Astrocyte (in vitro differentiated cells and primary cell): ENCODE results near the gene SMG5. TPM values are rescaled to one million over a fixed set of nuclear protein-coding genes. Genes with fewer than 3 reads are reported as not detected.

ENCODE experiments used
- DNase-seq: peaks from one replicate; pipeline ENCODE4 v3.0.0-alpha.2; 2010; ENCODE audit warnings: low read depth
- FAIRE-seq: peaks from 2 replicates; lab custom pipeline; 2011; peaks lifted over from hg19 to GRCh38; lab: Jason Lieb, UNC
- H2AFZ ChIP-seq: 2 replicates; pipeline ENCODE4 v1.6.0; 2012; ENCODE audit warnings: low read depth, low read length, inconsistent platforms
- H3K27ac ChIP-seq: 2 replicates; pipeline ENCODE4 v1.5.1; 2011; ENCODE audit warnings: low read depth, low read length, inconsistent platforms
- H3K27me3 ChIP-seq: 2 replicates; pipeline ENCODE4 v1.6.0; 2011; ENCODE audit warnings: low read length, inconsistent platforms; ENCODE audit not compliant: insufficient read depth
- H3K36me3 ChIP-seq: 2 replicates; pipeline ENCODE4 v1.5.1; 2011; ENCODE audit warnings: low read length, inconsistent platforms; ENCODE audit not compliant: insufficient read depth
- H3K4me1 ChIP-seq: 2 replicates; pipeline ENCODE4 v1.5.1; 2011; ENCODE audit warnings: low read length, inconsistent platforms; ENCODE audit not compliant: insufficient read depth
- H3K4me2 ChIP-seq: 2 replicates; pipeline ENCODE4 v1.6.0; 2012; ENCODE audit warnings: low read length, inconsistent platforms
- H3K4me3 ChIP-seq: 2 replicates; pipeline ENCODE4 v1.5.1; 2011; ENCODE audit warnings: low read depth, mild to moderate bottlenecking, low read length, inconsistent platforms; ENCODE audit not compliant: insufficient read depth
- H3K79me2 ChIP-seq: 2 replicates; pipeline ENCODE4 v1.6.0; 2012; ENCODE audit warnings: mild to moderate bottlenecking, low read length, inconsistent platforms; ENCODE audit not compliant: insufficient read depth
- H3K9ac ChIP-seq: 2 replicates; pipeline ENCODE4 v1.6.0; 2012; ENCODE audit warnings: mild to moderate bottlenecking, low read length, inconsistent platforms
- H3K9me3 ChIP-seq: 2 replicates; pipeline ENCODE4 v1.5.1; 2012; ENCODE audit warnings: low read depth, mild to moderate bottlenecking, low read length, inconsistent platforms; ENCODE audit not compliant: insufficient read depth
- H4K20me1 ChIP-seq: 2 replicates; pipeline ENCODE4 v1.6.0; 2012; ENCODE audit warnings: low read length, inconsistent platforms; ENCODE audit not compliant: insufficient read depth
- H3K27ac Mint-ChIP-seq: one replicate; pipeline ENCODE4 v1.8.0; 2021; ENCODE audit warnings: mild to moderate bottlenecking, mixed read lengths; ENCODE audit not compliant: unreplicated experiment
- H3K27me3 Mint-ChIP-seq: one replicate; pipeline ENCODE4 v1.8.0; 2021; ENCODE audit warnings: low read depth, mixed read lengths; ENCODE audit not compliant: unreplicated experiment
- H3K36me3 Mint-ChIP-seq: one replicate; pipeline ENCODE4 v1.8.0; 2021; ENCODE audit warnings: low read depth, mixed read lengths; ENCODE audit not compliant: unreplicated experiment
- H3K4me1 Mint-ChIP-seq: one replicate; pipeline ENCODE4 v1.8.0; 2021; ENCODE audit warnings: low read depth, mixed read lengths; ENCODE audit not compliant: unreplicated experiment
- H3K4me3 Mint-ChIP-seq: one replicate; pipeline ENCODE4 v1.8.0; 2021; ENCODE audit warnings: mild to moderate bottlenecking, moderate library complexity, mixed read lengths; ENCODE audit not compliant: unreplicated experiment
- H3K9me3 Mint-ChIP-seq: one replicate; pipeline ENCODE4 v1.8.0; 2021; ENCODE audit warnings: mild to moderate bottlenecking, mixed read lengths; ENCODE audit not compliant: unreplicated experiment
- EZH2 ChIP-seq: IDR thresholded peaks from 2 replicates; pipeline ENCODE4 v1.6.1; 2012; ENCODE audit warnings: mild to moderate bottlenecking, low read length, inconsistent platforms; ENCODE audit not compliant: insufficient read depth
- total RNA-seq: library from RNA; stranded (reverse); gene quantifications from 2 replicates; pipeline ENCODE4 v1.2.1, GENCODE V29; 2021
- TF ChIP-seq, protein P1 (sequence below): IDR thresholded peaks from 2 replicates; pipeline ENCODE4 v1.5.1; 2011; ENCODE audit warnings: low read depth, mild to moderate bottlenecking, inconsistent platforms, low read length, moderate library complexity; ENCODE audit not compliant: insufficient read depth

The SMG5 gene
- total RNA-seq, 1 donor from 2014 or later, result 81.4 TPM

DNA sequence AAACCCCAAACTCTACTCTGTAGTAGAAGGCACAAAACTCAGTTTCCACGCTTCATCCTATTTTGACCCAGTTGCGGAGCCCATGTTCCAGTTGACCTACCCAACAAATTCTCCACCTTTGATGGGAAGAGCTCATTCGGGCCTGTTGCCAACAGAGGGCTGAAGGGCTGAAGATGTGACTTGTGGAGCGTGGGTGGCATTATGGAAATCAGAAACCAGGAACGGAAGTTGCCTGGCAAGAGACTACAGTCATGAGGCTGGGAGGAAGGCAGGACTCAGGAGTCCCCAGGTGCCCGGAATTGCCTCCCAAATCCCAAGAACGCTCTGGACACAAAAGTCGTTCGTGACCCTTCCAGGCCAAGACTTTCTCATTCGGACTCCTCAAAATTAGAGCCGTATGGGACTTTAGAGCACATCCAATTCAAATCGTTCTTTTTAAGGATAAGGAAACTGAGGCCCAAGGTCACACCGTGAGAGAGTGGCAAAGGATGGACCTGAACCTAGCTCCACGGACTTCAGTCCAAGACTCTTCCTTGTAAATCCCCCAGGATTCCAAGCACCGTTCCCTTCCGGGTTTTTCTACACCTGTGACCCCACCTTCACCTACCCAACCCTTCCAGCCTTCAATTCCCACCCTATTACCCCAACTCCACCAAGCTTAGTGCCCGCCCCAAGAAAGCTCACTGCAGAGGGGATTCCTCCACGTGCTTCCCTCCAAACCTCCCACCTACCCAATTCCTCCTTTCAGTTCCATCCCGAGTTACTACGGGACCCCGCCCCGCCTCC is 739 bp downstream of the SMG5 start:
- H3K9me3 ChIP-seq, result no peaks in the 10 kb centered on the region
- no peaks in the 10 kb centered on the region for H3K9me3 Mint-ChIP-seq
- FAIRE-seq (no peak), DNase-seq (peak; percentile 26)
- H4K20me1 ChIP-seq, result peaks cover 47% of the 10 kb centered on the region
- peaks cover 17% of the 10 kb centered on the region for H3K4me1 Mint-ChIP-seq
- peak overlapping the region; percentile 80 for H3K27ac ChIP-seq
- TF ChIP-seq, protein P1, sequence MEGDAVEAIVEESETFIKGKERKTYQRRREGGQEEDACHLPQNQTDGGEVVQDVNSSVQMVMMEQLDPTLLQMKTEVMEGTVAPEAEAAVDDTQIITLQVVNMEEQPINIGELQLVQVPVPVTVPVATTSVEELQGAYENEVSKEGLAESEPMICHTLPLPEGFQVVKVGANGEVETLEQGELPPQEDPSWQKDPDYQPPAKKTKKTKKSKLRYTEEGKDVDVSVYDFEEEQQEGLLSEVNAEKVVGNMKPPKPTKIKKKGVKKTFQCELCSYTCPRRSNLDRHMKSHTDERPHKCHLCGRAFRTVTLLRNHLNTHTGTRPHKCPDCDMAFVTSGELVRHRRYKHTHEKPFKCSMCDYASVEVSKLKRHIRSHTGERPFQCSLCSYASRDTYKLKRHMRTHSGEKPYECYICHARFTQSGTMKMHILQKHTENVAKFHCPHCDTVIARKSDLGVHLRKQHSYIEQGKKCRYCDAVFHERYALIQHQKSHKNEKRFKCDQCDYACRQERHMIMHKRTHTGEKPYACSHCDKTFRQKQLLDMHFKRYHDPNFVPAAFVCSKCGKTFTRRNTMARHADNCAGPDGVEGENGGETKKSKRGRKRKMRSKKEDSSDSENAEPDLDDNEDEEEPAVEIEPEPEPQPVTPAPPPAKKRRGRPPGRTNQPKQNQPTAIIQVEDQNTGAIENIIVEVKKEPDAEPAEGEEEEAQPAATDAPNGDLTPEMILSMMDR, result no peak
- no peak for TF ChIP-seq EZH2
- H3K36me3 ChIP-seq, result peaks cover 16% of the 10 kb centered on the region
- H3K4me3 ChIP-seq, result peak overlapping the region; percentile 87
- H3K4me2 ChIP-seq, result peak overlapping the region; percentile 97
- H3K27me3 ChIP-seq, result no peaks in the 10 kb centered on the region
- H3K27me3 Mint-ChIP-seq, result no peaks in the 10 kb centered on the region
- H3K4me1 ChIP-seq, result peaks cover 17% of the 10 kb centered on the region
- peak overlapping the region; percentile 77 for H3K27ac Mint-ChIP-seq
- H3K36me3 Mint-ChIP-seq, result peaks cover 9% of the 10 kb centered on the region
- peaks cover 57% of the 10 kb centered on the region for H3K79me2 ChIP-seq
- H3K4me3 Mint-ChIP-seq, result peak overlapping the region; percentile 94
- no peak overlapping the region for H2AFZ ChIP-seq
- peak overlapping the region; percentile 96 for H3K9ac ChIP-seq

- Histone ChIP-seq H3K4me2 (peak overlapping the region; percentile 97), H3K4me1 (peaks cover 17% of the 10 kb centered on the region), H3K36me3 (peaks cover 22% of the 10 kb centered on the region), H2AFZ (no peak overlapping the region), H3K79me2 (peaks cover 59% of the 10 kb centered on the region), H3K27me3 (no peaks in the 10 kb centered on the region), H3K4me3 (peak overlapping the region; percentile 87), H4K20me1 (peaks cover 47% of the 10 kb centered on the region), H3K9ac (peak overlapping the region; percentile 96), H3K27ac (peak overlapping the region; percentile 80), H3K9me3 (no peaks in the 10 kb centered on the region)
- DNase-seq (peak; percentile 34), FAIRE-seq (no peak)
- Mint-ChIP-seq H3K36me3 (peaks cover 14% of the 10 kb centered on the region), H3K9me3 (no peaks in the 10 kb centered on the region), H3K27ac (no peak overlapping the region), H3K4me3 (peak overlapping the region; percentile 94), H3K27me3 (no peaks in the 10 kb centered on the region), H3K4me1 (peaks cover 17% of the 10 kb centered on the region)
- TF ChIP-seq, protein P1, result no peak
- no peak for TF ChIP-seq EZH2
These were observed 1.3 kb downstream of the SMG5 start for GRCh38 chr1:156281281-156281680.

GRCh38 chr1:156279837-156280236 is 2.8 kb downstream of the SMG5 start:
- no peak overlapping the region for H3K27ac Mint-ChIP-seq
- no peak for TF ChIP-seq EZH2
- TF ChIP-seq, protein P1, result no peak

More at GRCh38 chr1:156279837-156280236, 2.8 kb downstream of the SMG5 start:
- Mint-ChIP-seq H3K27me3 (no peaks in the 10 kb centered on the region), H3K9me3 (no peaks in the 10 kb centered on the region), H3K4me3 (peak overlapping the region; percentile 17), H3K36me3 (peaks cover 15% of the 10 kb centered on the region), H3K4me1 (peaks cover 17% of the 10 kb centered on the region)
- Histone ChIP-seq H3K4me3 (no peak overlapping the region), H3K27ac (no peak overlapping the region), H3K9me3 (no peaks in the 10 kb centered on the region), H3K27me3 (no peaks in the 10 kb centered on the region), H3K9ac (peak overlapping the region; percentile 26), H4K20me1 (peaks cover 47% of the 10 kb centered on the region), H3K79me2 (peaks cover 59% of the 10 kb centered on the region), H2AFZ (no peak overlapping the region), H3K4me2 (no peak overlapping the region), H3K4me1 (peaks cover 17% of the 10 kb centered on the region), H3K36me3 (peaks cover 32% of the 10 kb centered on the region)
- no peak for FAIRE-seq
- no peak for DNase-seq
